ENCODE results near the gene EVX1.

GRCh38 chr7:27198138-27198841, 44.3 kb upstream of the EVX1 start:
- no peak for TF ChIP-seq CTCF (IDR thresholded peaks at IDR 0.05; ENCODE audit: poor library complexity)
- peak; percentile 85 for TF ChIP-seq EZH2 (IDR thresholded peaks at IDR 0.05; ENCODE audit: borderline replicate concordance)
- TF ChIP-seq EZH2phosphoT487 (IDR thresholded peaks at IDR 0.05; ENCODE audit: low read depth, severe bottlenecking, unreplicated experiment) = no peak
